Body of pancreas (tissue), 4 donors: ENCODE data around the gene CCDC186.

ENCODE experiments used
- POLR2A ChIP-seq, 3 donors: fragments of 450-650 bp; IDR thresholded peaks; one replicate each; pipeline ENCODE4 v1.6.1; 2016; ENCODE audit warnings: antibody characterized with exemption in 3 of 3, mild to moderate bottlenecking in 2 of 3
- TF ChIP-seq, protein P1 (sequence below), 7 experiments: fragments of 450-650 bp in 4 of 7; fragments of 200-600 bp in 3 of 7; sonication (generic) in 3 of 7; IDR thresholded peaks; one replicate each; pipeline ENCODE4 v1.5.1; 2016 to 2019; ENCODE audit warnings: antibody characterized with exemption in 7 of 7

DNA sequence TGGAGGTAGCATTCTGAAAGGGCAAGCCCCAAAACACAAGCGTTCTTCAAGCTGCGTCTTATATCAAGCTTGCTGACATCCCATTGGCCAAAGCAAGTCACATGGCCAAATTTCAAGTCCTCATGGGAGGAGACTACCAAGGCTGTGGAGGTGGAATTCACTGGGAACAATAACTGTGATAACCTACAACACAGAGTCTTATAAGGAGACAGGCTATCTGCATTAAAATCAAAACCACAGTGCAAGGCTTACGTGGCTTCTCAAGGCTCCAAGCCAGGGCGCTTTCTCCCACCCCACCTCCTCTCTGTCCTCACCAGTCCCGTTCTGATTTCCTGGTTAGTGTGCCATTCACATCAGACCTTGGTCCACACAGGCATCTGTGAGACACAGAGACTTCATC lies 91.0 kb downstream of the CCDC186 start:
- TF ChIP-seq, protein P1, sequence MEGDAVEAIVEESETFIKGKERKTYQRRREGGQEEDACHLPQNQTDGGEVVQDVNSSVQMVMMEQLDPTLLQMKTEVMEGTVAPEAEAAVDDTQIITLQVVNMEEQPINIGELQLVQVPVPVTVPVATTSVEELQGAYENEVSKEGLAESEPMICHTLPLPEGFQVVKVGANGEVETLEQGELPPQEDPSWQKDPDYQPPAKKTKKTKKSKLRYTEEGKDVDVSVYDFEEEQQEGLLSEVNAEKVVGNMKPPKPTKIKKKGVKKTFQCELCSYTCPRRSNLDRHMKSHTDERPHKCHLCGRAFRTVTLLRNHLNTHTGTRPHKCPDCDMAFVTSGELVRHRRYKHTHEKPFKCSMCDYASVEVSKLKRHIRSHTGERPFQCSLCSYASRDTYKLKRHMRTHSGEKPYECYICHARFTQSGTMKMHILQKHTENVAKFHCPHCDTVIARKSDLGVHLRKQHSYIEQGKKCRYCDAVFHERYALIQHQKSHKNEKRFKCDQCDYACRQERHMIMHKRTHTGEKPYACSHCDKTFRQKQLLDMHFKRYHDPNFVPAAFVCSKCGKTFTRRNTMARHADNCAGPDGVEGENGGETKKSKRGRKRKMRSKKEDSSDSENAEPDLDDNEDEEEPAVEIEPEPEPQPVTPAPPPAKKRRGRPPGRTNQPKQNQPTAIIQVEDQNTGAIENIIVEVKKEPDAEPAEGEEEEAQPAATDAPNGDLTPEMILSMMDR (IDR thresholded peaks at IDR 0.05) = no peak
- TF ChIP-seq POLR2A (IDR thresholded peaks at IDR 0.05) = no peak
